H1 (cell line): ENCODE measurements around the gene PLIN1. TPM values are rescaled to one million over a fixed set of nuclear protein-coding genes. Genes with fewer than 3 reads are reported as not detected.

Source experiments
- BCL11A ChIP-seq, 2 experiments: IDR thresholded peaks; one replicate each; pipeline ENCODE4 v1.6.1; 2011; ENCODE audit warnings: low read depth in 2 of 2, low read length in 2 of 2, mild to moderate bottlenecking in 2 of 2
- BRCA1 ChIP-seq: IDR thresholded peaks from 2 replicates; pipeline ENCODE4 v1.6.1; 2012; ENCODE audit warnings: low read depth, low read length, improper control_type of control experiment
- CREB1 ChIP-seq: IDR thresholded peaks from 2 replicates; pipeline ENCODE4 v1.6.1; 2012; ENCODE audit warnings: inconsistent platforms
- JUN ChIP-seq: IDR thresholded peaks from 2 replicates; pipeline ENCODE4 v1.6.1; 2011; ENCODE audit warnings: low read depth, mild to moderate bottlenecking, improper control_type of control experiment, low read length
- KDM1A ChIP-seq: fragments of 200-600, 300-600 bp; sonication (generic); IDR thresholded peaks from 2 replicates; pipeline ENCODE4 v1.7.1; 2016; ENCODE audit warnings: mild to moderate bottlenecking, low read length, borderline replicate concordance
- KDM5A ChIP-seq: fragments of 200-600 bp; IDR thresholded peaks from 2 replicates; pipeline ENCODE4 v1.7.1; 2012; ENCODE audit warnings: mild to moderate bottlenecking, low read length, inconsistent platforms, mixed read lengths
- POLR2AphosphoS5 ChIP-seq: IDR thresholded peaks from 2 replicates; pipeline ENCODE4 v1.6.1; 2011; ENCODE audit warnings: low read depth, low read length
- SP2 ChIP-seq: IDR thresholded peaks from 2 replicates; pipeline ENCODE4 v1.6.1; 2012; ENCODE audit warnings: mild to moderate bottlenecking, low read length, inconsistent platforms
- SRF ChIP-seq: IDR thresholded peaks from 2 replicates; pipeline ENCODE4 v1.6.1; 2011; ENCODE audit warnings: mild to moderate bottlenecking, low read depth, low read length, moderate library complexity
- polyA plus RNA-seq, 7 experiments: library from polyadenylated mRNA; depleted of rRNA in 3 of 7; stranded (reverse) in 5 of 7; unstranded in 2 of 7; fragments of >200 nt in 5 of 7; fragments of 200-250 nt in 2 of 7; gene quantifications; 1 replicate in 5 of 7; 2 replicates in 1 of 7; 4 replicates in 1 of 7; pipeline versions ENCODE4 v1.2.1 to v1.2.3, GENCODE V29; 2011 to 2013; ENCODE audit warnings: missing spikeins in 2 of 7, mixed read lengths in 2 of 7
- total RNA-seq: library from RNA; stranded (reverse); fragmentation: NEBNext Ultra II Directional; extraction: Animal tissue kit (Norgen Biotek cat#: 25700); gene quantifications from 2 replicates; pipeline ENCODE4 v1.2.1, GENCODE V29; 2021
- TF ChIP-seq, protein P1 (sequence below): fragments of 300-600 bp; sonication (generic); IDR thresholded peaks from 2 replicates; pipeline ENCODE4 v1.7.1; 2012; ENCODE audit warnings: low read length, moderate library complexity, mild to moderate bottlenecking, inconsistent platforms; ENCODE audit not compliant: insufficient replicate concordance

PLIN1 gene
- total and polyA plus RNA-seq, 2 of the 8 experiments (the other 6 are each of a cell fraction or from before 2014, with no cell fraction given): 0.33 TPM; not detected in 1

DNA sequence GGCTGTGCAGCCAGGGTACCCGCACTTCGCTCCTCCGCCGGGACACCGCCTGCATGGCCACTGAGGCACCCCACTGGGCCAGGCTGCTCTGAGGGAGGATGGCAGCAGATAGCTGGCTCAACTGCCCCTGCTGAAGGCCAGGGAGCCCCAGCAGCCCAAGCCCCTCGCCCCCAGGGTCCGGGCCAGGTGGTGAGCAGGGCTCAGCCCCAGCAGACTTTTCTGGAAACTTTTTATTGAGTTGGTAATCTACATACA lies 11.5 kb downstream of the PLIN1 start (continued):
- TF ChIP-seq, protein P1, sequence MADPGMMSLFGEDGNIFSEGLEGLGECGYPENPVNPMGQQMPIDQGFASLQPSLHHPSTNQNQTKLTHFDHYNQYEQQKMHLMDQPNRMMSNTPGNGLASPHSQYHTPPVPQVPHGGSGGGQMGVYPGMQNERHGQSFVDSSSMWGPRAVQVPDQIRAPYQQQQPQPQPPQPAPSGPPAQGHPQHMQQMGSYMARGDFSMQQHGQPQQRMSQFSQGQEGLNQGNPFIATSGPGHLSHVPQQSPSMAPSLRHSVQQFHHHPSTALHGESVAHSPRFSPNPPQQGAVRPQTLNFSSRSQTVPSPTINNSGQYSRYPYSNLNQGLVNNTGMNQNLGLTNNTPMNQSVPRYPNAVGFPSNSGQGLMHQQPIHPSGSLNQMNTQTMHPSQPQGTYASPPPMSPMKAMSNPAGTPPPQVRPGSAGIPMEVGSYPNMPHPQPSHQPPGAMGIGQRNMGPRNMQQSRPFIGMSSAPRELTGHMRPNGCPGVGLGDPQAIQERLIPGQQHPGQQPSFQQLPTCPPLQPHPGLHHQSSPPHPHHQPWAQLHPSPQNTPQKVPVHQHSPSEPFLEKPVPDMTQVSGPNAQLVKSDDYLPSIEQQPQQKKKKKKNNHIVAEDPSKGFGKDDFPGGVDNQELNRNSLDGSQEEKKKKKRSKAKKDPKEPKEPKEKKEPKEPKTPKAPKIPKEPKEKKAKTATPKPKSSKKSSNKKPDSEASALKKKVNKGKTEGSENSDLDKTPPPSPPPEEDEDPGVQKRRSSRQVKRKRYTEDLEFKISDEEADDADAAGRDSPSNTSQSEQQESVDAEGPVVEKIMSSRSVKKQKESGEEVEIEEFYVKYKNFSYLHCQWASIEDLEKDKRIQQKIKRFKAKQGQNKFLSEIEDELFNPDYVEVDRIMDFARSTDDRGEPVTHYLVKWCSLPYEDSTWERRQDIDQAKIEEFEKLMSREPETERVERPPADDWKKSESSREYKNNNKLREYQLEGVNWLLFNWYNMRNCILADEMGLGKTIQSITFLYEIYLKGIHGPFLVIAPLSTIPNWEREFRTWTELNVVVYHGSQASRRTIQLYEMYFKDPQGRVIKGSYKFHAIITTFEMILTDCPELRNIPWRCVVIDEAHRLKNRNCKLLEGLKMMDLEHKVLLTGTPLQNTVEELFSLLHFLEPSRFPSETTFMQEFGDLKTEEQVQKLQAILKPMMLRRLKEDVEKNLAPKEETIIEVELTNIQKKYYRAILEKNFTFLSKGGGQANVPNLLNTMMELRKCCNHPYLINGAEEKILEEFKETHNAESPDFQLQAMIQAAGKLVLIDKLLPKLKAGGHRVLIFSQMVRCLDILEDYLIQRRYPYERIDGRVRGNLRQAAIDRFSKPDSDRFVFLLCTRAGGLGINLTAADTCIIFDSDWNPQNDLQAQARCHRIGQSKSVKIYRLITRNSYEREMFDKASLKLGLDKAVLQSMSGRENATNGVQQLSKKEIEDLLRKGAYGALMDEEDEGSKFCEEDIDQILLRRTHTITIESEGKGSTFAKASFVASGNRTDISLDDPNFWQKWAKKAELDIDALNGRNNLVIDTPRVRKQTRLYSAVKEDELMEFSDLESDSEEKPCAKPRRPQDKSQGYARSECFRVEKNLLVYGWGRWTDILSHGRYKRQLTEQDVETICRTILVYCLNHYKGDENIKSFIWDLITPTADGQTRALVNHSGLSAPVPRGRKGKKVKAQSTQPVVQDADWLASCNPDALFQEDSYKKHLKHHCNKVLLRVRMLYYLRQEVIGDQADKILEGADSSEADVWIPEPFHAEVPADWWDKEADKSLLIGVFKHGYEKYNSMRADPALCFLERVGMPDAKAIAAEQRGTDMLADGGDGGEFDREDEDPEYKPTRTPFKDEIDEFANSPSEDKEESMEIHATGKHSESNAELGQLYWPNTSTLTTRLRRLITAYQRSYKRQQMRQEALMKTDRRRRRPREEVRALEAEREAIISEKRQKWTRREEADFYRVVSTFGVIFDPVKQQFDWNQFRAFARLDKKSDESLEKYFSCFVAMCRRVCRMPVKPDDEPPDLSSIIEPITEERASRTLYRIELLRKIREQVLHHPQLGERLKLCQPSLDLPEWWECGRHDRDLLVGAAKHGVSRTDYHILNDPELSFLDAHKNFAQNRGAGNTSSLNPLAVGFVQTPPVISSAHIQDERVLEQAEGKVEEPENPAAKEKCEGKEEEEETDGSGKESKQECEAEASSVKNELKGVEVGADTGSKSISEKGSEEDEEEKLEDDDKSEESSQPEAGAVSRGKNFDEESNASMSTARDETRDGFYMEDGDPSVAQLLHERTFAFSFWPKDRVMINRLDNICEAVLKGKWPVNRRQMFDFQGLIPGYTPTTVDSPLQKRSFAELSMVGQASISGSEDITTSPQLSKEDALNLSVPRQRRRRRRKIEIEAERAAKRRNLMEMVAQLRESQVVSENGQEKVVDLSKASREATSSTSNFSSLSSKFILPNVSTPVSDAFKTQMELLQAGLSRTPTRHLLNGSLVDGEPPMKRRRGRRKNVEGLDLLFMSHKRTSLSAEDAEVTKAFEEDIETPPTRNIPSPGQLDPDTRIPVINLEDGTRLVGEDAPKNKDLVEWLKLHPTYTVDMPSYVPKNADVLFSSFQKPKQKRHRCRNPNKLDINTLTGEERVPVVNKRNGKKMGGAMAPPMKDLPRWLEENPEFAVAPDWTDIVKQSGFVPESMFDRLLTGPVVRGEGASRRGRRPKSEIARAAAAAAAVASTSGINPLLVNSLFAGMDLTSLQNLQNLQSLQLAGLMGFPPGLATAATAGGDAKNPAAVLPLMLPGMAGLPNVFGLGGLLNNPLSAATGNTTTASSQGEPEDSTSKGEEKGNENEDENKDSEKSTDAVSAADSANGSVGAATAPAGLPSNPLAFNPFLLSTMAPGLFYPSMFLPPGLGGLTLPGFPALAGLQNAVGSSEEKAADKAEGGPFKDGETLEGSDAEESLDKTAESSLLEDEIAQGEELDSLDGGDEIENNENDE: no peak
- TF ChIP-seq SP2 (no peak), SRF (no peak), BRCA1 (no peak), BCL11A (IDR thresholded peaks at IDR 0.05; ENCODE audit: low read depth in 2 of 2, low read length in 2 of 2) (no peak), KDM5A (no peak), JUN (no peak), KDM1A (no peak), POLR2AphosphoS5 (no peak), CREB1 (no peak)
